NOMO-1 treated with dmso at 0.1 percent for 144 hours (cell line): ENCODE results near the gene CNR1.

Source experiments
- DNase-seq: peaks from one replicate; lab custom pipeline; 2025; ENCODE audit not compliant: unreplicated experiment; lab: John Stamatoyannopoulos, UW

Gene CNR1

DNA sequence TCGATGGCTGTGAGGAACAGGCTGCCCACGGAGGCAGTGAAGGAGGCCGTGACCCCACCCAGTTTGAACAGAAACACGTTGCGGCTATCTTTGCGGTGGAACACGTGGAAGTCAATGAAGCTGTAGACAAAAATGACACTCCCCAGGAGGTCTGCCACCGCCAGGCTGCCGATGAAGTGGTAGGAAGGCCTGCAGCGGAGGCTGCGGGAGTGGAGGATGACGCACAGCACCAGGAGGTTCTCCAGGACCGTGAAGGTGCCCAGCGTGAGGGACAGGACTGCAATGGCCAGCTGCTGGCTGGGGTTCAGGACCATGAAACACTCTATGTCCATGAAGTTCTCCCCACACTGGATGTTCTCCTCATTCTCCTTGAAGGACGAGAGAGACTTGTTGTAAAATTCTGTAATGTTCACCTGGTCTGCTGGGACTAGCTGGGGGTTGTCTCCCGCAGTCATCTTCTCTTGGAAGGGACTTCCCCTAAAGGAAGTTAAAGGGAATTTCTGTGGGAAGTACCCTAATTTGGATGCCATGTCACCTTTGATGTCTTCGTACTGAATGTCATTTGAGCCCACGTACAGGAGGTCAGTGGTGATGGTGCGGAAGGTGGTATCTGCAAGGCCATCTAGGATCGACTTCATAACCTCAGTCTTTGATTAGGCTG lies 21.4 kb downstream of the CNR1 start:
- no peak for DNase-seq

DNA sequence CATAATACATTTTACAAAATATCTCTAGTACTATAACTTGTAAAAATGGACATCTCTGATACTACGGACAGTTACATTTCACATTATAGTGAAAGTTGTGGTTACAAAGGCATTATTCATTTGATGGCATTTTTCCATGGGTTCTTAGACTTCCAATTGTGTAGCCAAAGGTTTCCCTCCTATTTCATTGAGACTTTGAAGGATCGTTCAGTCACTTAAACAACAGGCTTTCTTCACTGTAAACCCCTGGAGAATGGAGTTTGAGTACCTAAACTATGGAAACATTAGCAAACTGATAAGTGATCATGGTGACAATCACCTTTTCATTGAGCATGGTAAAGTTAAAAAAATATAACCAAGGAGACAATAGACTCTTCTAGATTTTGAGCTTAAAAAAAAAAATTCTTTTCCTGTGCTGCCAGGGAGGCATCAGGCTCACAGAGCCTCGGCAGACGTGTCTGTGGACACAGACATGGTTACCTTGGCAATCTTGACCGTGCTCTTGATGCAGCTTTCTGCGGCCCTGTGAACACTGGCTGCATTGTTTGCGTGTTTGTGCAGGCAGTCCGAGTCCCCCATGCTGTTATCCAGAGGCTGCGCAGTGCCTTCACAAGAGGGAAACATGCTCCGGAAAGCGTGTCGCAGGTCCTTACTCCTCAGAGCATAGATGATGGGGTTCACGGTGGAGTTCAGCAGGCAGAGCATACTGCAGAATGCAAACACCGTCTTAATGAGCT lies 22.6 kb downstream of the CNR1 start:
- DNase-seq: no peak

DNA sequence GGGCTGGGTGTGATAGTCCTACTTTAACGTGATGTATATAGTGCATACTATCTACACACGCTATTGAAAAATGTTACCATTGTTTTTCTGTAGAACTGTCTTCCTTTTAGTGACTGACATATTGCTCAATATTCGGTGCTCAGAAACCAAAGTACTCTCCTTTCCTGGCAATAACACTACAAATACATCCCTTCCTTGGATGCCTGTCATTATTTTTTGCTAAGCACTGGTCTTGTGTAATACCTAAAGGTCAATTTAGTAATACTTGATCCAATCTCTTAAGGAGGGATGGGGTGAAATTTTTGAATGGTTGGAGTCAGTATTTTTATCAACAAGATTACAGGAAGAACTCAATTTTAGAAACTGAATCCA lies 23.9 kb downstream of the CNR1 start:
- DNase-seq: no peak

DNA sequence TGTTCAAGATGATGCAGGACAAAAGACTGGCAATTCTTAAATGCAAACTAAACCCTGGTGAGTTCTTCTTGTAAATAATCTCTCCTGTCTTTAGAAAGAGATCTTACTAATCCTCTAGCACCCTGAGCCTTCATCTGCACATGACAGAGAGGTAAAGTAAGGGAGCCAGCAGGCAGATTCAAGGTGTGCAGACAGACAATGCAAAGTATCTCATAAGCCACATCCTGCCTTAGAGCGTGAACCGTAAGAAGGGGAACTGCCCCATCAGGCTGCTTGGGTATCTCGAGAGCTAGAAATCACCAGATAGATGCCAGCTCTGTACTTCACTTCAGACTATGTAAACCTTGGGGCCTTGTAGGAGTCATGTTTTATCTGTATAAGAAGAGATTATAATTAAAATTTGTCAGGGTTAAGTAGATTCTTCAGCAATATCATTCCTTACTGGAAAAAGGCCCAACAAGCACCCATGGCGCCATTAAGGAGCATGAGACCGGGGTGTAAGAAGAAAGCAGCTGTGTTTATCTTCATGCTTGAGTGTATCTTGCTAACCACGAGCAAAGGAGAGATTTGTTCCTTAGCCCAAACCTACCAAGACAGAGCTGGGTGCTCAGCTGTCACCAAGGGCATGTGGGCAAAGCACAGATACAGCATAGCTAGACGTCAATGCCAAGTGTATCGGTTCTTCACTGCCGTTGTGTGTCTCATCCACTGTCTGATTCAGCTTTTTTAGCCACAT lies 24.4 kb downstream of the CNR1 start:
- no peak for DNase-seq

DNA sequence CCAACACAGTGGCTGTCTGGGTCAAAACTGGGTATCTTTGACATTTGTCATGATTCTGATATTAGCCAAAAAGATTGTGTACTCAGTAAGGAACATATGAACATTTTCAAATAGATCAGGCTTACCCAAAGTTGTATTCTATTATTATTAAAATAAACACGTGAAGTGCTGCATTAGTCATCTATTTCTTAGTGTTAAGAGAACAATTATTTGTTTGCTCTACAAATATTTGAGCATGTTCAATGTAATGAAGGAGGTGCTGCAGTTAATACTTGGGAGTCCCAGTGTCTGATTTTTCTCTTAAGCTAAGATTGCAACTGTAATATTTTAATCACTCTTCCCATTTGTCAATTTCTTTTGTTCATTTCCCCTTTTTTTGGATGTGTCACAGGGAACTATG lies 28.2 kb downstream of the CNR1 start:
- DNase-seq: no peak

DNA sequence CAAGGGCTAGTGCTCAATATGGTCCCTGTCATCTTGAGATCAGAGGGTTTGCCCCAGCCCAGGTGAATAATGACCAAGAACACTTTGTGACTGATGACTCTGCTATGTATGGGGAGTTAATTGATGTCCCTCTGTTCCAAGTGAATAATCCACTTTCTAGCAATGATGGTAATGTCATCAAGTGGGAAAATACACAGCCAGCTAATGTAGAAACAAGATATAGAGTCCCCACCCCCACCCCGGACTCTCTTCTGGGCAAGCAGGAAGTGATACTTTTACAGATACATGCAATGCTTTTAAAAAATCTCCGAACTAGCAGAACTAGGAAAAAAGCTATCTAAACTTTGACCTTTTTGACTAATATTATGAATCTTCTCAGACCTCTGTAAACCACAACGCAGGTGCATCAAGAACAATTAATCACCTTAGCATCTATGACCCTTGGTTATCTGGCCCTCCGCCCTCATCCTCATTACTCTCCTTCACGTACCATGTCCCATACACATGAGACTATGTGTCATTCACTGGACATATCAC lies 30.5 kb downstream of the CNR1 start:
- DNase-seq: no peak

DNA sequence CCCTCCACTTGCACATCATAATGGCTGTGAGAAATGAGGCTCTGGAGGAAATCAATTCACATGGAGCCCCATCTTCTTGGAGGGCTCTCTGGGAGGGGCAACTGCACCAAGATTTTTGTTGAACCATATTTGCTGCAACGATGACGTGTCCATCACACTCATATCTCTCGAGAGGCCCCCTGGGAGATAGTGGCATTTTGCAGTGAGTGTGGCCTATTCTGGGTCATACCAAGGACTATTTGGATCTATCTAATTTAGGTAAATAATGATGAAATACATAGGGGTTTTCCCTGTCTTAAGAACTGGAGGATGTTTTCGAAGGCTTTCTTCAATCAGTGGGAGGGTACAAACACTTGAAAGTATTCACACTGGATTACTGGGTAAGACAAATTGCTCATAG lies 31.6 kb downstream of the CNR1 start:
- no peak for DNase-seq

DNA sequence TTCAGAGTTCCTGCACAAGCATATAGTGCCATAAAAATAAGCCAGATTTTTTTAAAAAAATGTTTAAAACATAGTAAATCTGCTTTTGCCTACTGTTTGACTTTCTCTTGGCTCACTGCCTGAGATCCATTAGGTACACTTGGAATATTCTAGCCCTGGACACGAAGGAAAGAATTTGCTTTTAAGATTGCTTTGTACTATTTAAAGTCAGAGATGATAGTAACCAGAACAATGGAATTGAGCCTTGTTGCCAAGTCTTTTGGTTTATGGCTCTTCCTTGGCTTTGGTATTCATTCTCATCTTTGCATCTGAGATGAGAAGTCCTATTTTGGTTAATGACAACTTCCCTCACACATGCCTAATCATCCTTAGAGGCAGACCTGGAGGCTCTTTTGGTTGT lies 32.4 kb downstream of the CNR1 start:
- DNase-seq: no peak

DNA sequence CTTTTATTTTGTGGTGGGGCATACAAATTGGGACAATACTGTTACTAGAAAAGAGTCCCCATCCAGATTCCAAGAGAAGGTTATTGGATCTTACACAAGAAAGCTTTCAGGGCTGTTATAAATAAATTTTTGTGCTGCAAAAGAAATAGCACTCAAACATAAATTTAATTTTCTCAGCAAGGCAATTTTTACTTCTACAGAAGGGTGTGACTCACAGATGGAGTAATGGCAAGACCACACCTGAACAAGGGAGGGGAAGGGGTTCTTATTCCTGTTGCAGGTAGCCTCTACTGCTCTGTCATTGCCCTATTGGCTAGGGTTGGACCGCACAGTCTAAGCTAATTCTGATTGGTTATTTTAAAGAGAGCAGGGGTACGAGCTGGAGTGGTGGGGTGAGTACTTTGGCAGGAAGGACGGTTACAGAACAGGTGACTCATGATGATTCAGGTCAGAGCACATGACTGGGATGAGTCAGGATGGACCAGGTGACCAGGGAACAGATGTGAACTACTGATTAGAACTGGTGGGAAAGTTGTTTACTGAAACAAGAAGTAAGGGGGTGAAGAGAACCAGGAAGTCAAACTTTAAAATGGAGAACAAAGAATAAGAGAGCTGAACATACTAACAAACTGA lies 41.1 kb downstream of the CNR1 start:
- DNase-seq: no peak

DNA sequence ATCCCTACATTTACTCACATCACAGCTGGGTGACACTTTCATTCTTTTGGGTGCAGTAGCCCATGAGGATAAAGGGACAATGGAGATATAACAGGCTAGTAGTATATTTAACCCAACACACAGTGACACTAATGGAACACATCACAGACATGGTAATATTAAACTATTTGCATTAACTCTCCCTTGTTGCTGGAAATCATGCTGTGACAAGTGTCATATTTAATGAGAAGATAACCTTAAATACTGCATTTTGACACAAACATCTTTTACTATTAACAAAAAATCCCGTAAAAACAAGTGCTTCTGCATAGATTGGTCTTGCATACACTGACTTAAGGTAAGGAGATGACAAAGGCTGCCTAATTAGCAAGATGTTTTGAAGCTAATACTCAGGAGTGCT lies 45.5 kb downstream of the CNR1 start:
- no peak for DNase-seq

DNA sequence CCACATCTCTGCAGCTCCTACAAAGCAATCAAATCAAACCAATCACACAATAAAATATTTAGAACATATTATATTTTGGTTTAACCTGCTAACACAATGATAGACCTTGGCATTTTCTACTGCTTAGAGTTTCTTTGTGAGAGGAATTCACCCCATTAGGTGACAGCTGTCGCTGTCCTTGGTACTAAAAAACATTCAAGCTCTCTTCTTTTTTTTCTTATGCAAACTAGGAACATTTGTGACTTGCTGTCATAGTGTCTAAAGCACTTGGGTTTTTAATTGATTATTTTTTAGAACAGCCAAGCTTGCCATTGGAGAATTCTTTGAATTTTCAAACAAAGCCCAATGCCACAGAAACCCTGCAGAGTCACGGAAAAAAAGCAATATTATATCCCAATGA lies 46.4 kb downstream of the CNR1 start:
- DNase-seq: no peak

DNA sequence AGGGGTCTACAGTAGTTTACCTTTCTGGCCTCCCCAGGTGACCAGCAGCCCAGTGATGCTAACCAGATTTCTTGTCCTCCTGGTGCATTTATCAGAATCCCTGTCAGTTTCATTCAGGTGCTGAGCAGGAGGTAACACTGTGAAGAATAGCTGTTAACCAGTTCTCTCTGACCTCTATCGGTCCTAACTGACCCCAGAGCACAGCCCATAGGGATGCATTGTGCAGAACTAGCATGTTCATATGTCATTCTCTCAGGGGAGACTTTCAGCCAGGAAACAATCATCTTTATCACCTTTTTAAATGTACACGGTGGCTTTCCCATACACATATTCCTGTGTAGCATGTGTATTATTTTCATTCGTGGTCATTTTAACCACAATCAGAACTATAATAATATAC lies 49.9 kb downstream of the CNR1 start:
- no peak for DNase-seq

DNA sequence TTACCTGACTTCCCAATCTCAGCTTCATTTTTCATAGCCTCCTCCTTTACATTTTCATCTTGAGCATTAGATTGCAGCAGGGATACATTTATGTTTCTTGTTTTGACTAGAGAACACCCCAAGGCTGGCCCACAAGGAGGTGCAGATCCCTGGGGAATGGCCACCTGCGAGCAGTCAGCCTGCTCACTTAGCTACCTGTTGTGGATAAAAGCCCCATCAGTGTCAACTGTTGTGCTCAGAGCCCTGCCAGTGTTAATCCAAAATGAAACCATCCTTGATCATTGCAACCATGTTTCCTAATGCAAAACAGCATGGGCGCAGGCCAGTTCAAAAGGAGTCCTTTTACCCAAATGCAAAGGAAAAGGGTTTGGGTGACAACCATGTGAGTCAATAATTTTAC lies 50.8 kb downstream of the CNR1 start:
- DNase-seq: no peak

DNA sequence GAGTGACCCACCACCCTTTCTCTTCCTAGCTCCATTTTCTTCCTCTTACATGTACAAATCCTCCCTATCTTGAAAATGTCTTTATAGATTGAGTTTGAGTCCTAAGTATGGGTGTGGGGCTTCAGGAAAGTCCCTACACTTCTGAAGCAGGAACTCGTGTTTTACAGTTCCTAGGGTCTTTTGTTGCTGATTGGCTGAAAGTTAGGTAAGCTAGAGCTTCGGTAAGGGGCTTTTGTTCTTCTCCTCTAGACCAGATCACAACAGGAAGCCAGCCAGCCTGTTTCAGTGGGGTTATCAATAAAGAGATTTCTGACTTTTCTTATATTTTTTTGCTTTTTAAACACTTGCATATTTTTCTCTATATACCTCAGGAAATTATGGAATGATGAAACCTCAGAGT lies 51.3 kb downstream of the CNR1 start:
- DNase-seq: no peak

DNA sequence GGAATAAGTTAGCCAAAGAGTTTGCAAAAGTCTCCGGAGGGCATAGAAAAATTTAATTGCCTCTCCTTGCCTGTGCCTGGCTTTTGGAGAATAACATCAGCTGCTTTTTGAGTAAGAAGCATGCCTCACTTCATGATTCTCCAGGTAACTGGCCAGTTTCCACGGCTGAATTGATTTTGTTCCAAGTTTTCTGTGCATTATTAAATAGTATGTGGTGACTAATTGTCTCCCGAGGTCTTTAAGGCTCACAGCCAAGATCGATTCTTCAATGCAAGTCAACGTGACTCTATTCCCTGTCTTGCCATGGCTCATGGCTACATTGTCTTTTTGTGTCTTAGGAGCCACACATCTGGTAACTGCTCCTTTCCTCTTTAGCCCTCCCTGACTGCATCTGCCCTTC lies 54.2 kb downstream of the CNR1 start:
- DNase-seq: no peak

DNA sequence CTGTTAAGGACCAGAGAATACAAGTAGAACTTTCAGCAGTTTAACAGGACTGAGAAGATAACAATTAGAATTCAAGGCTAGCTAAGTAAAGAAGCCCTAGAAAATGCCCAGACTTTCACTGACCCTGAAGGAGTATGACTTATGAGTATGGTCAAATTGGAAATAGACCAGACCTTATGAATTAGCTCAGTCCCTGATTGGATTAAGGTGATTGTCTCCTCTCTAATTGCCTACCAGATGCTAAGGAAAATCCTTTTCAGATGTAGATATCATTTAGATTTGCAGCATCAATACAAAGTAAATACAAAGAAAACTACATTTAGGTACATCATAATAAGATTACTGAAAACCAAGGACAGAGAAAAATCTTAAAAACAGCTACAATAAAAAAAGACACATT lies 58.9 kb downstream of the CNR1 start:
- no peak for DNase-seq

DNA sequence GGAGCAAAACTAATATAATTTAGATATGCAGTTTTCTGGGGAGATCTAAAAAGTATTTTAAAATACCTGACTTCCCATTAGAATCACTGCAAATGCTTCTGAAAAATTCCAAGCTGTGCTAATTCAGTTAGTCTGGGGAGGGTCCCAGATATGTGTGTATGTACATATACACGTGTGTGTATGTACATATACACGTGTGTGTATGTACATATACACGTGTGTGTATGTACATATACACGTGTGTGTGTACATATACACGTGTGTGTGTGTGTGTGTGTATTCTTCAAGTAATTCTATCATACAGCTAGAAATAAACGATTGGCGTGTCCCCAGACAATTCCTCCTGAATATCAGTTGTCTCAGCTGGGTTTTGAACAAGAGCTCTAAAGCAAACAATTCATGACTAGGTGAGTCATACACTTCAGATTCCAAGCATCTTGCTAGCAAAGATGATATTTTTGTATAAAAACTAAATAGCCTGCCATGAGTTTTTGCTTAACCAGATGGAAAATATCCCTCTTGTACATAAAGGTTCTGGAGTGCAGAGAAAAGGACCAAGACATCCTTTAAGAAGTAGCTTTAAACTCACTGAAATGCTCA lies 60.3 kb downstream of the CNR1 start:
- no peak for DNase-seq
